ENCODE results near the gene TJAP1.

DNA sequence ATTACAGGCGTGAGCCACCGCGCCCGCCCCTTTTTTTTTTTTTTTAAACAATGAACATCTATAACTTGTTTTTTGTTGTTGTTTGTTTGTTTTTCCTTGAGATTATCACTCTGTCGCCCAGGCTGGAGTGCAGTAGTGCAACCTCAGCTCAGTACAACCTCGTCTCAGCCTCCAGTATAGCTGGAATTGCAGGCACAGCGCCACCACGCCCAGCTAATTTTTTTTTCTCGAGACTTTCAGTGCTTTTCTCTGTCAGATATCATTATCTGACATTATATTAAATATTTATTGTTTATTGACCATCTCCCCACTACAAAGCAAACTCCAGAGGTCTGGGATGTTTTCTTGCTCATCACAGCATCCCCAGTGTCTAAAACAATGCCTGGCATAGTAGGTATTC lies 19.7 kb upstream of the TJAP1 start:
- TF ChIP-seq, protein P1, sequence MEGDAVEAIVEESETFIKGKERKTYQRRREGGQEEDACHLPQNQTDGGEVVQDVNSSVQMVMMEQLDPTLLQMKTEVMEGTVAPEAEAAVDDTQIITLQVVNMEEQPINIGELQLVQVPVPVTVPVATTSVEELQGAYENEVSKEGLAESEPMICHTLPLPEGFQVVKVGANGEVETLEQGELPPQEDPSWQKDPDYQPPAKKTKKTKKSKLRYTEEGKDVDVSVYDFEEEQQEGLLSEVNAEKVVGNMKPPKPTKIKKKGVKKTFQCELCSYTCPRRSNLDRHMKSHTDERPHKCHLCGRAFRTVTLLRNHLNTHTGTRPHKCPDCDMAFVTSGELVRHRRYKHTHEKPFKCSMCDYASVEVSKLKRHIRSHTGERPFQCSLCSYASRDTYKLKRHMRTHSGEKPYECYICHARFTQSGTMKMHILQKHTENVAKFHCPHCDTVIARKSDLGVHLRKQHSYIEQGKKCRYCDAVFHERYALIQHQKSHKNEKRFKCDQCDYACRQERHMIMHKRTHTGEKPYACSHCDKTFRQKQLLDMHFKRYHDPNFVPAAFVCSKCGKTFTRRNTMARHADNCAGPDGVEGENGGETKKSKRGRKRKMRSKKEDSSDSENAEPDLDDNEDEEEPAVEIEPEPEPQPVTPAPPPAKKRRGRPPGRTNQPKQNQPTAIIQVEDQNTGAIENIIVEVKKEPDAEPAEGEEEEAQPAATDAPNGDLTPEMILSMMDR (IDR thresholded peaks at IDR 0.05; ENCODE audit: borderline replicate concordance, extremely low read depth, low read length, poor library complexity, severe bottlenecking) = no peak
- TF ChIP-seq EZH2 (IDR thresholded peaks at IDR 0.05; ENCODE audit: borderline replicate concordance, low read depth, low read length, severe bottlenecking) = no peak

All from DND-41 (cell line).